Endodermal cell (in vitro differentiated cells): ENCODE results near the gene PHYH. TPM values are rescaled to one million over a fixed set of nuclear protein-coding genes. Genes with fewer than 3 reads are reported as not detected.
A peak's percentile ranks its signal among the peaks of the same experiment; 100 is the strongest.

Source experiments
- DNase-seq: peaks from one replicate; pipeline ENCODE4 v3.0.0-alpha.2; 2017
- H3K27ac ChIP-seq: 2 replicates; pipeline ENCODE4 v1.5.1; 2013; ENCODE audit warnings: mild to moderate bottlenecking, low read depth, low read length, moderate library complexity
- H3K27me3 ChIP-seq: 2 replicates; pipeline ENCODE4 v1.6.1; 2013; ENCODE audit warnings: mild to moderate bottlenecking, low read length, moderate library complexity; ENCODE audit not compliant: insufficient read depth, control insufficient read depth, poor library complexity, severe bottlenecking
- H3K36me3 ChIP-seq: 2 replicates; pipeline ENCODE4 v1.7.0; 2013; ENCODE audit warnings: mild to moderate bottlenecking, low read length, moderate library complexity; ENCODE audit not compliant: control insufficient read depth, insufficient read depth
- H3K4me1 ChIP-seq: one replicate; pipeline ENCODE4 v1.7.0; 2013; ENCODE audit warnings: low read length; ENCODE audit not compliant: control insufficient read depth, insufficient read depth
- H3K4me3 ChIP-seq: 2 replicates; pipeline ENCODE4 v1.5.1; 2013; ENCODE audit warnings: mild to moderate bottlenecking, low read length, moderate library complexity
- H3K9ac ChIP-seq: 2 replicates; pipeline ENCODE4 v1.6.1; 2013; ENCODE audit warnings: mild to moderate bottlenecking, low read length, moderate library complexity; ENCODE audit not compliant: poor library complexity, severe bottlenecking; ENCODE audit errors: extremely low read depth
- H3K9me3 ChIP-seq: 2 replicates; pipeline ENCODE4 v1.6.1; 2013; ENCODE audit warnings: mild to moderate bottlenecking, low read length, moderate library complexity; ENCODE audit not compliant: control insufficient read depth
- H3K27ac Mint-ChIP-seq: 2 replicates; pipeline ENCODE4 v1.8.0; 2020; ENCODE audit warnings: mixed read lengths
- H3K27me3 Mint-ChIP-seq: 2 replicates; pipeline ENCODE4 v1.8.0; 2021; ENCODE audit warnings: mild to moderate bottlenecking, mixed read lengths; ENCODE audit not compliant: insufficient read depth
- H3K36me3 Mint-ChIP-seq: 2 replicates; pipeline ENCODE4 v1.8.0; 2020; ENCODE audit warnings: low read depth, mixed read lengths
- H3K4me1 Mint-ChIP-seq: 2 replicates; pipeline ENCODE4 v1.8.0; 2020; ENCODE audit warnings: mixed read lengths
- H3K4me3 Mint-ChIP-seq: 2 replicates; pipeline ENCODE4 v1.8.0; 2020; ENCODE audit warnings: mild to moderate bottlenecking, moderate library complexity, mixed read lengths
- H3K9me3 Mint-ChIP-seq: 2 replicates; pipeline ENCODE4 v1.8.0; 2020; ENCODE audit warnings: mild to moderate bottlenecking, mixed read lengths
- WGBS, 2 experiments: methylation state at CpG; one replicate each; pipeline versions ENCODE4 v1.1.5 to v1.1.7; 2013; ENCODE audit warnings: missing lambda C conversion rate in 2 of 2, mixed read lengths in 1 of 2; ENCODE audit not compliant: insufficient coverage in 1 of 2, insufficient read length in 1 of 2; 5-methylcytosine and 5-hydroxymethylcytosine counted together
- long read RNA-seq, 4 experiments: library from polyadenylated mRNA in 2 of 4; library from RNA in 1 of 4; library from capped mRNA in 1 of 4; stranded (forward) in 3 of 4; unstranded in 1 of 4; transcript quantifications; one replicate each; pipeline ENCODE4 v2.0.0, GENCODE V29; 2020 to 2021; ENCODE audit warnings: inconsistent platforms in 1 of 4
- polyA plus RNA-seq, 2 experiments: library from polyadenylated mRNA; stranded (reverse); fragments of 50-300 nt; gene quantifications; one replicate each; pipeline ENCODE4 v1.2.3, GENCODE V29; 2013
- total RNA-seq, 2 donors: library from RNA; stranded (reverse); fragmentation: NEBNext Ultra II Directional in 1 of 2; extraction: Animal tissue kit (Norgen Biotek cat#: 25700) in 1 of 2; gene quantifications; 2 replicates in 1 of 2; 3 replicates in 1 of 2; pipeline ENCODE4 v1.2.1, GENCODE V29; 2021
- TF ChIP-seq, protein P1 (sequence below): fragments of 200-600 bp; sonication (generic); conservative IDR thresholded peaks from 2 replicates; pipeline ENCODE4 v1.5.0; 2021; ENCODE audit warnings: antibody characterized with exemption, mild to moderate bottlenecking

The PHYH gene
- total RNA-seq = 10 to 100 TPM; 17.2 to 37.9 TPM
- 24.3 TPM for polyA plus RNA-seq (2013, experiment 1 of 2)
- 21.1 TPM for polyA plus RNA-seq (2013, experiment 2 of 2)
- long read RNA-seq, experiment 1, transcript PHYH-201 (9 exons, 1,577 nt) = major isoform, 15 of 28 reads
- long read RNA-seq, experiment 1, partial matches to known transcripts = 6 of 28 reads
- long read RNA-seq, experiment 1, other reads (novel, unspliced or antisense) = 6 of 28 reads
- long read RNA-seq, experiment 2, transcript PHYH-201 (9 exons, 1,577 nt) = major isoform, 69 of 85 reads
- long read RNA-seq, experiment 2, partial matches to known transcripts = 2 of 85 reads
- long read RNA-seq, experiment 2, other reads (novel, unspliced or antisense) = 14 of 85 reads
- long read RNA-seq, experiment 3, transcript PHYH-201 (9 exons, 1,577 nt) = major isoform, 88 of 108 reads
- long read RNA-seq, experiment 3, partial matches to known transcripts = 2 of 108 reads
- long read RNA-seq, experiment 3, other reads (novel, unspliced or antisense) = 18 of 108 reads
- long read RNA-seq, experiment 4, transcript PHYH-201 (9 exons, 1,577 nt) = major isoform, 149 of 171 reads
- long read RNA-seq, experiment 4, partial matches to known transcripts = 6 of 171 reads
- long read RNA-seq, experiment 4, other reads (novel, unspliced or antisense) = 16 of 171 reads

DNA sequence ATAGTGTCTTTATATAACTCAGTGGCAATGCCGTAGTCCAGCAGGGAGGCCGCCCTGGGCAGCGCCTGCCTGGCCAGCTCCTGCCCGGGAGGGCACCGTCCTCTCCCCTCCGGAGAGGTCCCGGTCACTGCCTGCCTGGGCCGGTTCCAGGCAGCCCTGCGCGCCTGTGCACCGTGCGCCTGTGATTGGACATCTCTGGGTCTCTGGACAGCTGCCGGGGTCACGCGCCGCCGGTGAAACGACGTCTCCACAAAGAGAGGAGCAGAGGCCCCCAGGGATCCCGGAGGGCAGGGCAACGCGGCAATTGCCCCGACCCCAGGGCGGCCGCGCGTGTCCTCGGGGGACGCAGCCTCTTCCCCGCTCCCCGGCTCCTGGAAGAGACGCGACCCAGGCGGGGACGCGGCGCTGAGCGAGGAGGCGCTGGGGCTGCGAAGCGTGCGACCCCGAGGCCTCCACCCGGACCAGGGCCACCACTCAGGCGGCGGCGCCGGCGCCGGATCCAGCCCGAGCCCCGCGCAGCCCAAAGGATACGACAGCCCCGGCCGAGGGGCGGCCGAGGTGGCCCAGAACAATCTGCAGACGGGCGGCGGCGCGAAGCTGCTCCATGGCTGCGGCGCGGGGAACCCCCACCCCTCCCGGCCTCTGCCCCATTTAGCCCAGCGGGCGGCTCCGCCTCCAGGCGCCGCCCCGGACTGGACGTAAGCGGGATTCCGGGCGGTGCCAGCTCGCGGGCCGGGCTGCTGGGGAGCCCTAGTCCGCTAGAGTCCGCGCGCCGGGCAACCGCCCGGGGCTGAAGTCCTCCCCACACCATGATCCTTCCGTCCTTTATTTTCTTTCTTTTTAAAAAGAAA, at the start of gene PHYH:
Gene PHYH, minus strand, starts transcription at position 628 of the 851 bp plus-strand sequence. Its CDS starts 22 bp downstream, at position 606.
- TF ChIP-seq, protein P1, sequence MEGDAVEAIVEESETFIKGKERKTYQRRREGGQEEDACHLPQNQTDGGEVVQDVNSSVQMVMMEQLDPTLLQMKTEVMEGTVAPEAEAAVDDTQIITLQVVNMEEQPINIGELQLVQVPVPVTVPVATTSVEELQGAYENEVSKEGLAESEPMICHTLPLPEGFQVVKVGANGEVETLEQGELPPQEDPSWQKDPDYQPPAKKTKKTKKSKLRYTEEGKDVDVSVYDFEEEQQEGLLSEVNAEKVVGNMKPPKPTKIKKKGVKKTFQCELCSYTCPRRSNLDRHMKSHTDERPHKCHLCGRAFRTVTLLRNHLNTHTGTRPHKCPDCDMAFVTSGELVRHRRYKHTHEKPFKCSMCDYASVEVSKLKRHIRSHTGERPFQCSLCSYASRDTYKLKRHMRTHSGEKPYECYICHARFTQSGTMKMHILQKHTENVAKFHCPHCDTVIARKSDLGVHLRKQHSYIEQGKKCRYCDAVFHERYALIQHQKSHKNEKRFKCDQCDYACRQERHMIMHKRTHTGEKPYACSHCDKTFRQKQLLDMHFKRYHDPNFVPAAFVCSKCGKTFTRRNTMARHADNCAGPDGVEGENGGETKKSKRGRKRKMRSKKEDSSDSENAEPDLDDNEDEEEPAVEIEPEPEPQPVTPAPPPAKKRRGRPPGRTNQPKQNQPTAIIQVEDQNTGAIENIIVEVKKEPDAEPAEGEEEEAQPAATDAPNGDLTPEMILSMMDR = no peak
- DNase-seq = peak; percentile 93
- 2 to 3% methylated on average over 40 to 88 of the region's 88 CpGs for WGBS, 2 experiments
- H3K4me1 Mint-ChIP-seq = peaks cover 6% of the 10 kb centered on the region
- Histone ChIP-seq H3K9ac (peak within 1 kb of the TSS; percentile 75), H3K4me1 (no peaks in the 10 kb centered on the region), H3K27ac (peak within 1 kb of the TSS; percentile 57), H3K36me3 (no peaks in the 10 kb centered on the region), H3K27me3 (no peaks in the 10 kb centered on the region), H3K4me3 (peak within 1 kb of the TSS; percentile 83), H3K9me3 (no peaks in the 10 kb centered on the region)
- H3K27me3 Mint-ChIP-seq = no peaks in the 10 kb centered on the region
- no peaks in the 10 kb centered on the region for H3K36me3 Mint-ChIP-seq
- H3K4me3 Mint-ChIP-seq = peak within 1 kb of the TSS; percentile 49
- no peaks in the 10 kb centered on the region for H3K9me3 Mint-ChIP-seq
- peak within 1 kb of the TSS; percentile 77 for H3K27ac Mint-ChIP-seq

DNA sequence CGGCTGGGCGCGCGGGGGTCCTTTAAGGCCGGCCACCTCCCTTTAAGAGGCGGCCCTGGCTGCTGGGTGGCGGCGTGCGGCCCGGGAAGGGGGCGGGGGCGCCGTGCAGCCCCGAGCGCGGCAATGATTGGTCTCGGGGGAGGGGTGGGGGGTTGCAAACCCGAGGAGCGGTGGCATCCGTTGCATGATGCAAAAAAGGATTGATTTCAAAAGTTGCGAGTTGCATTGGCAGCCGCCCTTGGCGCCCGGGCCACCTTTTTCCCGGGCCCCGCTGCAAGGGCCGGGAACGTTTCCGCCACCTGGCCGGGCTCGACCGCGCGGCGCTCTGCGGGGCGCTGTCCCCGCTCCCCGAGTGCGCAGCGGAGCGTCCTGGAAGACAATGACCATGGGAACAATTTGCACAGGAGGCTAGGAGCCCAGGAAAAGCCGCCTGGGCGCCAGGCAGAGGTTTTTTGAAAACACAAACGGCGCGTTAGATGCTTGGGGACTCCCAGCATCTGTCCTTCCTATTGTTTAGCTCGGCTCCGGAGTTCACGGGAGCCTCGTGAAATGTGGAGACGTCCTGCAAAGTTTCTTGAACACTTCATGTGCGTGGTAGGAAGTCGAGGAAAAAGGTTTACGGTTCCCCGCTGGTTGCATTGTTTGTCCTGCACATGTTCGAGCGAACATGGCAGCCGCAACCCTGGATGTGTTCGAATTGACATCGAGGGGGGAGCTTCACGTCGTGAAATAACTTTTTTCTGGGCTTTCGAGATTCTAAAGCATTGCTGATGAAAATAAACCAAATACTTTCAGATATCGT, 48.6 kb upstream of the PHYH start, which contains the start of gene SEPHS1:
Gene SEPHS1, minus strand, starts transcription at position 78 of the 802 bp plus-strand sequence. CDS start 3,343 bp downstream, outside the sequence.
- H3K9me3 ChIP-seq = no peaks in the 10 kb centered on the region
- peaks cover 10% of the 10 kb centered on the region for H3K36me3 ChIP-seq
- Mint-ChIP-seq H3K27me3 (peaks cover 10% of the 10 kb centered on the region), H3K9me3 (no peaks in the 10 kb centered on the region), H3K27ac (peak within 1 kb of the TSS; percentile 97), H3K36me3 (peaks cover 25% of the 10 kb centered on the region), H3K4me1 (peaks cover 62% of the 10 kb centered on the region), H3K4me3 (peak within 1 kb of the TSS; percentile 87)
- TF ChIP-seq, protein P1 = no peak
- peak within 1 kb of the TSS; percentile 96 for H3K9ac ChIP-seq
- H3K27ac ChIP-seq = peak within 1 kb of the TSS; percentile 93
- H3K4me1 ChIP-seq = no peaks in the 10 kb centered on the region
- WGBS, 2 experiments = 0% methylated on average over 35 to 65 of the region's 65 CpGs
- peak within 1 kb of the TSS; percentile 96 for H3K4me3 ChIP-seq
- DNase-seq = peak; percentile 92
- H3K27me3 ChIP-seq = peaks cover 23% of the 10 kb centered on the region
